ENCODE measurements around the gene TCEA3.

Gene TCEA3

GRCh38 chr1:23436520-23437354, 12.2 kb upstream of the TCEA3 start:
- no peaks in the 10 kb centered on the region for H3K36me3 Mint-ChIP-seq (ENCODE audit: low read depth)
- H3K9me3 Mint-ChIP-seq: no peaks in the 10 kb centered on the region
- no peak overlapping the region for H3K27ac Mint-ChIP-seq
- peaks cover 7% of the 10 kb centered on the region for H3K4me1 Mint-ChIP-seq (ENCODE audit: low read depth)
- peaks cover 58% of the 10 kb centered on the region for H3K27me3 Mint-ChIP-seq
- intact Hi-C loops (cut with micrococcal nuclease): no loop called here
- no peak overlapping the region for H3K4me3 Mint-ChIP-seq

DNA sequence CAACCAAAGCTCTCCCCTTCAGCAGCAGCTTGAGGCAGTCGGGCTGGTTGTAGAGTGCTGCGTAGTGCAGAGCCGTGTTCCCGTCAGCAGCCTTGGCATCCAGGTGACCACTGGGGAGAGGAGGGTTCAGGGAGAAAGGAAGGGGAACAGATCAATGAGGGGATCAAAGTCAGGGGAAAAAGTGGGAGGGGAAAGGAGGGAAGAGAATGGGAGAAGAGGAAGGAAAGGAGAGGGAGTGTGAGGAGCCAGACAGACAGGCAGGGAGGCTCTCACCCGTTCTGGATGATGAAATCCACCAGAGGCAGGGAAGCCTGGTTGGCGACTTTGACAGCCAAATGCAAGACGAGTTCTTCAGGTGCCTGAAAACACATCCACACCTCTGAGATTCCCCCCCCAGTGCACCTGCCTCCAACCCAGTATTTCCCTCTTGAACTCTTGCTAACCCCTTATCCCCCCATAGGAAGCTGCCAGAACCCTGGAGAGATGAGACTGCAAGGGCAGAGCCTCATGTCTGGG, 9.8 kb upstream of the TCEA3 start:
- H3K27me3 Mint-ChIP-seq: peaks cover 69% of the 10 kb centered on the region
- H3K36me3 Mint-ChIP-seq (ENCODE audit: low read depth): no peaks in the 10 kb centered on the region
- no peak overlapping the region for H3K4me3 Mint-ChIP-seq
- H3K9me3 Mint-ChIP-seq: no peaks in the 10 kb centered on the region
- H3K27ac Mint-ChIP-seq: no peak overlapping the region
- intact Hi-C loops (cut with micrococcal nuclease): no loop called here
- H3K4me1 Mint-ChIP-seq (ENCODE audit: low read depth): peaks cover 7% of the 10 kb centered on the region

DNA sequence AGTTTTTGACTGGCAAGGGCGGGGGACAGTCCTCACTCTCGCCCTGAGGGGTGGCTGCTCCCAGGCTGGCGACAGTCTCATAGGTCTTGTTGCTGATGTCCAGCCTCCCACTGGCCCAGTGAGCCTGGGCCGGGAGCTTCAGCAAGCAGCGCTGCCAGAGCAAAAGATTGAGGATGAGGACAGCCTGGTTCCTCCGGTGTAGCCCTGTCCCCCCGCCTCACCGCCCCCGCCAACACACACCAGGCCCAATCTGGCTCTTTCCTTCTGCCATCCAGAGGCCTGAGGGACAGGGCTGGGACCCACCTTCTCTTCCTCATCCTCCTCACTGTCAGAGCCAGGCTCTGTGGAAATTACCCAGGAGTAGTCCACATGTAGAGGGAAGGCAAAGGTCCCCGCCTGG, 8.6 kb upstream of the TCEA3 start:
- Mint-ChIP-seq H3K27ac (no peak overlapping the region), H3K27me3 (peaks cover 79% of the 10 kb centered on the region), H3K9me3 (no peaks in the 10 kb centered on the region), H3K4me3 (no peak overlapping the region), H3K36me3 (ENCODE audit: low read depth) (no peaks in the 10 kb centered on the region), H3K4me1 (ENCODE audit: low read depth) (peaks cover 8% of the 10 kb centered on the region)
- intact Hi-C loops (cut with micrococcal nuclease): no loop called here

- Mint-ChIP-seq H3K9me3 (no peaks in the 10 kb centered on the region), H3K27ac (no peak overlapping the region), H3K27me3 (peaks cover 75% of the 10 kb centered on the region), H3K4me3 (no peak overlapping the region), H3K36me3 (ENCODE audit: low read depth) (no peaks in the 10 kb centered on the region), H3K4me1 (ENCODE audit: low read depth) (peaks cover 17% of the 10 kb centered on the region)
- intact Hi-C loops (cut with micrococcal nuclease): no loop called here
These were observed 6.9 kb upstream of the TCEA3 start for GRCh38 chr1:23431431-23431830.

GRCh38 chr1:23430803-23431202, 6.3 kb upstream of the TCEA3 start:
- H3K36me3 Mint-ChIP-seq (ENCODE audit: low read depth): no peaks in the 10 kb centered on the region
- H3K4me1 Mint-ChIP-seq (ENCODE audit: low read depth): peaks cover 21% of the 10 kb centered on the region
- H3K27ac Mint-ChIP-seq: no peak overlapping the region
- H3K27me3 Mint-ChIP-seq: peaks cover 76% of the 10 kb centered on the region
- no peaks in the 10 kb centered on the region for H3K9me3 Mint-ChIP-seq
- intact Hi-C loops (cut with micrococcal nuclease): no loop called here
- H3K4me3 Mint-ChIP-seq: no peak overlapping the region

- Mint-ChIP-seq H3K36me3 (ENCODE audit: low read depth) (no peaks in the 10 kb centered on the region), H3K27ac (no peak overlapping the region), H3K4me3 (no peak overlapping the region)
These were observed 3.8 kb upstream of the TCEA3 start for GRCh38 chr1:23428136-23428905.

GRCh38 chr1:23427550-23427949, 3.0 kb upstream of the TCEA3 start:
- no peaks in the 10 kb centered on the region for H3K9me3 Mint-ChIP-seq
- H3K4me1 Mint-ChIP-seq (ENCODE audit: low read depth): peaks cover 48% of the 10 kb centered on the region
- H3K27ac Mint-ChIP-seq: no peak overlapping the region
- intact Hi-C loops (cut with micrococcal nuclease): no loop called here
- peaks cover 78% of the 10 kb centered on the region for H3K27me3 Mint-ChIP-seq
- H3K36me3 Mint-ChIP-seq (ENCODE audit: low read depth): no peaks in the 10 kb centered on the region
- H3K4me3 Mint-ChIP-seq: no peak overlapping the region

More at GRCh38 chr1:23428136-23428905, 3.8 kb upstream of the TCEA3 start:
- H3K4me1 Mint-ChIP-seq (ENCODE audit: low read depth): peaks cover 40% of the 10 kb centered on the region
- intact Hi-C loops (cut with micrococcal nuclease): no loop called here
- peaks cover 81% of the 10 kb centered on the region for H3K27me3 Mint-ChIP-seq
- H3K9me3 Mint-ChIP-seq: no peaks in the 10 kb centered on the region

GRCh38 chr1:23426828-23427227, 2.3 kb upstream of the TCEA3 start:
- H3K4me3 Mint-ChIP-seq: no peak overlapping the region
- no peak overlapping the region for H3K27ac Mint-ChIP-seq
- peaks cover 75% of the 10 kb centered on the region for H3K27me3 Mint-ChIP-seq
- H3K36me3 Mint-ChIP-seq (ENCODE audit: low read depth): no peaks in the 10 kb centered on the region
- H3K9me3 Mint-ChIP-seq: no peaks in the 10 kb centered on the region
- peaks cover 55% of the 10 kb centered on the region for H3K4me1 Mint-ChIP-seq (ENCODE audit: low read depth)
- intact Hi-C loops (cut with micrococcal nuclease): no loop called here

GRCh38 chr1:23425193-23425494, 596 bp upstream of the TCEA3 start:
- Mint-ChIP-seq H3K9me3 (no peaks in the 10 kb centered on the region), H3K4me1 (ENCODE audit: low read depth) (peaks cover 58% of the 10 kb centered on the region), H3K4me3 (no peak overlapping the region), H3K27ac (no peak overlapping the region), H3K36me3 (ENCODE audit: low read depth) (no peaks in the 10 kb centered on the region), H3K27me3 (peaks cover 66% of the 10 kb centered on the region)
- intact Hi-C loops (cut with micrococcal nuclease): no loop called here

GRCh38 chr1:23423415-23424292, 894 bp downstream of the TCEA3 start:
- intact Hi-C loops (cut with micrococcal nuclease): no loop called here
- Mint-ChIP-seq H3K27ac (peak overlapping the region; percentile 35), H3K9me3 (no peaks in the 10 kb centered on the region), H3K27me3 (peaks cover 63% of the 10 kb centered on the region), H3K36me3 (ENCODE audit: low read depth) (no peaks in the 10 kb centered on the region), H3K4me3 (no peak overlapping the region), H3K4me1 (ENCODE audit: low read depth) (peaks cover 58% of the 10 kb centered on the region)

DNA sequence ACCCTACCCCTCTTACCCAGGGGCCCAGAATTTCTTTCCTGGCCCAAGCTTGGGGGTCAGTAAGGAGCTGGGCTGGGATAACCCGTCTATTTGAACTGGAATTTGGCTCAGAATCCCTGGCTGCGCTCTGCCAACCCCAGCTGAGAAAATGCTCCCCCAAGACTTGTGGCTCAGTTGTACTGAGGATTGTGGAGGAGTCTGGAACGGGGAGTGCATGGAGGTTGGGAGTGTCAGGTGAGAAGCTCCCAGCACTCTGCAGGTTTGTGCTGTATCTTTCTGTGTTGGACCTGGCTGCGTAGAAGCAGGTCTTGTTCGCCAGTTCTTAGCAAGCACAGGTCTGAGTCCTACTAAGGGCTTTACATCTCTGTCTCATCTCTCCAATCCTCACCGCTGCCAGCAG, 1.6 kb downstream of the TCEA3 start:
- Mint-ChIP-seq H3K4me1 (ENCODE audit: low read depth) (peaks cover 55% of the 10 kb centered on the region), H3K27ac (peak overlapping the region; percentile 46), H3K9me3 (no peaks in the 10 kb centered on the region), H3K4me3 (no peak overlapping the region), H3K27me3 (peaks cover 55% of the 10 kb centered on the region), H3K36me3 (ENCODE audit: low read depth) (no peaks in the 10 kb centered on the region)
- intact Hi-C loops (cut with micrococcal nuclease): no loop called here

- no peaks in the 10 kb centered on the region for H3K9me3 Mint-ChIP-seq
- peaks cover 52% of the 10 kb centered on the region for H3K4me1 Mint-ChIP-seq (ENCODE audit: low read depth)
- peak overlapping the region; percentile 46 for H3K27ac Mint-ChIP-seq
- H3K27me3 Mint-ChIP-seq: peaks cover 53% of the 10 kb centered on the region
- H3K4me3 Mint-ChIP-seq: no peak overlapping the region
- intact Hi-C loops (cut with micrococcal nuclease): no loop called here
- H3K36me3 Mint-ChIP-seq (ENCODE audit: low read depth): no peaks in the 10 kb centered on the region
These were observed 2.2 kb downstream of the TCEA3 start for GRCh38 chr1:23422241-23422877.

GRCh38 chr1:23421753-23422240, 2.8 kb downstream of the TCEA3 start:
- H3K27ac Mint-ChIP-seq: peak overlapping the region; percentile 46
- H3K9me3 Mint-ChIP-seq: no peaks in the 10 kb centered on the region
- H3K4me1 Mint-ChIP-seq (ENCODE audit: low read depth): peaks cover 47% of the 10 kb centered on the region
- no peaks in the 10 kb centered on the region for H3K36me3 Mint-ChIP-seq (ENCODE audit: low read depth)
- intact Hi-C loops (cut with micrococcal nuclease): no loop called here
- H3K27me3 Mint-ChIP-seq: peaks cover 54% of the 10 kb centered on the region
- no peak overlapping the region for H3K4me3 Mint-ChIP-seq
